HL-60 (cell line): ENCODE results near the gene IRAK1.

ENCODE experiments used
- GABPA ChIP-seq: IDR thresholded peaks from 2 replicates; pipeline ENCODE4 v1.6.1; 2012; ENCODE audit warnings: low read depth
- POLR2AphosphoS5 ChIP-seq: IDR thresholded peaks from 2 replicates; pipeline ENCODE4 v1.6.1; 2012; ENCODE audit warnings: low read depth
- TF ChIP-seq, protein P1 (sequence below): IDR thresholded peaks from one replicate; pipeline ENCODE4 v1.5.1; 2011; ENCODE audit warnings: low read length, control low read depth, inconsistent platforms; ENCODE audit not compliant: insufficient read depth
- TF ChIP-seq, protein P2 (sequence below): IDR thresholded peaks from 2 replicates; pipeline ENCODE4 v1.6.1; 2012; ENCODE audit warnings: low read depth; ENCODE audit not compliant: insufficient replicate concordance

DNA sequence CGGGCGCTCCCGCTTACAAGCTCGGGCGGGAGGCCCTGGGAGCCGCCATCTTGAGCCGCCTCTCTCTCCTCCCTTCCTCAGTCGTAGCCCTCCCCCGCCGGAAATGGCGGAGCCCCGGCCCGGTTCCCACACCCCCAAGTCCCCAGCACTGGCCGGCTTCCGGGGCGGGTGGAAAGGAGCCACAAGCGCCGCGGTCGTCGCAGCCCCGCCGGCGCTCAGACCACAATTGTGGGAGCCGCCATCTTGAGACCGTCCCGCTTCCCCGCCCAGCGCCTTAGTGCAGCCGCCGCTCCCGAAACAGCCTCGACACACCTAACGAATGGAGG lies 48.6 kb downstream of the IRAK1 start:
- TF ChIP-seq, protein P1, sequence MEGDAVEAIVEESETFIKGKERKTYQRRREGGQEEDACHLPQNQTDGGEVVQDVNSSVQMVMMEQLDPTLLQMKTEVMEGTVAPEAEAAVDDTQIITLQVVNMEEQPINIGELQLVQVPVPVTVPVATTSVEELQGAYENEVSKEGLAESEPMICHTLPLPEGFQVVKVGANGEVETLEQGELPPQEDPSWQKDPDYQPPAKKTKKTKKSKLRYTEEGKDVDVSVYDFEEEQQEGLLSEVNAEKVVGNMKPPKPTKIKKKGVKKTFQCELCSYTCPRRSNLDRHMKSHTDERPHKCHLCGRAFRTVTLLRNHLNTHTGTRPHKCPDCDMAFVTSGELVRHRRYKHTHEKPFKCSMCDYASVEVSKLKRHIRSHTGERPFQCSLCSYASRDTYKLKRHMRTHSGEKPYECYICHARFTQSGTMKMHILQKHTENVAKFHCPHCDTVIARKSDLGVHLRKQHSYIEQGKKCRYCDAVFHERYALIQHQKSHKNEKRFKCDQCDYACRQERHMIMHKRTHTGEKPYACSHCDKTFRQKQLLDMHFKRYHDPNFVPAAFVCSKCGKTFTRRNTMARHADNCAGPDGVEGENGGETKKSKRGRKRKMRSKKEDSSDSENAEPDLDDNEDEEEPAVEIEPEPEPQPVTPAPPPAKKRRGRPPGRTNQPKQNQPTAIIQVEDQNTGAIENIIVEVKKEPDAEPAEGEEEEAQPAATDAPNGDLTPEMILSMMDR: no peak
- TF ChIP-seq GABPA (peak; percentile 87), POLR2AphosphoS5 (no peak; the same call in 1 of the 2 replicates)
- TF ChIP-seq, protein P2, sequence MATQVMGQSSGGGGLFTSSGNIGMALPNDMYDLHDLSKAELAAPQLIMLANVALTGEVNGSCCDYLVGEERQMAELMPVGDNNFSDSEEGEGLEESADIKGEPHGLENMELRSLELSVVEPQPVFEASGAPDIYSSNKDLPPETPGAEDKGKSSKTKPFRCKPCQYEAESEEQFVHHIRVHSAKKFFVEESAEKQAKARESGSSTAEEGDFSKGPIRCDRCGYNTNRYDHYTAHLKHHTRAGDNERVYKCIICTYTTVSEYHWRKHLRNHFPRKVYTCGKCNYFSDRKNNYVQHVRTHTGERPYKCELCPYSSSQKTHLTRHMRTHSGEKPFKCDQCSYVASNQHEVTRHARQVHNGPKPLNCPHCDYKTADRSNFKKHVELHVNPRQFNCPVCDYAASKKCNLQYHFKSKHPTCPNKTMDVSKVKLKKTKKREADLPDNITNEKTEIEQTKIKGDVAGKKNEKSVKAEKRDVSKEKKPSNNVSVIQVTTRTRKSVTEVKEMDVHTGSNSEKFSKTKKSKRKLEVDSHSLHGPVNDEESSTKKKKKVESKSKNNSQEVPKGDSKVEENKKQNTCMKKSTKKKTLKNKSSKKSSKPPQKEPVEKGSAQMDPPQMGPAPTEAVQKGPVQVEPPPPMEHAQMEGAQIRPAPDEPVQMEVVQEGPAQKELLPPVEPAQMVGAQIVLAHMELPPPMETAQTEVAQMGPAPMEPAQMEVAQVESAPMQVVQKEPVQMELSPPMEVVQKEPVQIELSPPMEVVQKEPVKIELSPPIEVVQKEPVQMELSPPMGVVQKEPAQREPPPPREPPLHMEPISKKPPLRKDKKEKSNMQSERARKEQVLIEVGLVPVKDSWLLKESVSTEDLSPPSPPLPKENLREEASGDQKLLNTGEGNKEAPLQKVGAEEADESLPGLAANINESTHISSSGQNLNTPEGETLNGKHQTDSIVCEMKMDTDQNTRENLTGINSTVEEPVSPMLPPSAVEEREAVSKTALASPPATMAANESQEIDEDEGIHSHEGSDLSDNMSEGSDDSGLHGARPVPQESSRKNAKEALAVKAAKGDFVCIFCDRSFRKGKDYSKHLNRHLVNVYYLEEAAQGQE: no peak
